ENCODE measurements around the gene GGT7. TPM values are rescaled to one million over a fixed set of nuclear protein-coding genes. Genes with fewer than 3 reads are reported as not detected.
A peak's percentile ranks its signal among the peaks of the same experiment; 100 is the strongest.
"Not testable (repeated sequence)": the region's sequence is repeated elsewhere in the genome, so short reads cannot be mapped to it uniquely, and the experiment has no call there.

Gene GGT7
- total RNA-seq, 3 donors from 2014 or later = 14.4 to 24.6 (median 20.3) TPM

DNA sequence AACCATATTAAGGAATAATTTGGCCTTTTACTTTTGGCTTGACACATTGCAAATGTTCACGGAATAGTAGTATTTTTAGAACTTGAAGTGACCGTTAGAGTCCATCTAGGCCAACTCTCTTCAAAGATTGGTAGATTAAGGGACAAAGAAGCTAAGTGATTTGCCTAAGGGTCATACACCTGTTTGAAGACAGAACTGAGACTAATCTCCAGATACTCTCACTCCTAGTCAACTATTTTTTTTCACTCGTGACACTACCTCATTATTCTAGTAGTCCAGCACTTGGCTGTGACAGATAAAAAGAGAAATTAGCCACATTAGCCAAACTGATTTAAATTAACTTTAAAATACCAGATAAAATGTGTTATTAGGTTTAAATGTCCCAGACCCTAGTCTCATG, 14.4 kb upstream of the GGT7 start:
- ATAC-seq = no peak
- no peaks in the 10 kb centered on the region for H3K36me3 ChIP-seq (ENCODE audit: low read depth)
- TF ChIP-seq, protein P1, sequence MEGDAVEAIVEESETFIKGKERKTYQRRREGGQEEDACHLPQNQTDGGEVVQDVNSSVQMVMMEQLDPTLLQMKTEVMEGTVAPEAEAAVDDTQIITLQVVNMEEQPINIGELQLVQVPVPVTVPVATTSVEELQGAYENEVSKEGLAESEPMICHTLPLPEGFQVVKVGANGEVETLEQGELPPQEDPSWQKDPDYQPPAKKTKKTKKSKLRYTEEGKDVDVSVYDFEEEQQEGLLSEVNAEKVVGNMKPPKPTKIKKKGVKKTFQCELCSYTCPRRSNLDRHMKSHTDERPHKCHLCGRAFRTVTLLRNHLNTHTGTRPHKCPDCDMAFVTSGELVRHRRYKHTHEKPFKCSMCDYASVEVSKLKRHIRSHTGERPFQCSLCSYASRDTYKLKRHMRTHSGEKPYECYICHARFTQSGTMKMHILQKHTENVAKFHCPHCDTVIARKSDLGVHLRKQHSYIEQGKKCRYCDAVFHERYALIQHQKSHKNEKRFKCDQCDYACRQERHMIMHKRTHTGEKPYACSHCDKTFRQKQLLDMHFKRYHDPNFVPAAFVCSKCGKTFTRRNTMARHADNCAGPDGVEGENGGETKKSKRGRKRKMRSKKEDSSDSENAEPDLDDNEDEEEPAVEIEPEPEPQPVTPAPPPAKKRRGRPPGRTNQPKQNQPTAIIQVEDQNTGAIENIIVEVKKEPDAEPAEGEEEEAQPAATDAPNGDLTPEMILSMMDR (IDR thresholded peaks at IDR 0.05) = no peak
- no peaks in the 10 kb centered on the region for H3K9me3 ChIP-seq
- H3K4me3 ChIP-seq = no peak overlapping the region
- intact Hi-C loops (cut with DNase I, micrococcal nuclease) = no loop called here
- DNase-seq = no peak
- H3K4me1 ChIP-seq (ENCODE audit: low read depth) = peaks cover 8% of the 10 kb centered on the region

DNA sequence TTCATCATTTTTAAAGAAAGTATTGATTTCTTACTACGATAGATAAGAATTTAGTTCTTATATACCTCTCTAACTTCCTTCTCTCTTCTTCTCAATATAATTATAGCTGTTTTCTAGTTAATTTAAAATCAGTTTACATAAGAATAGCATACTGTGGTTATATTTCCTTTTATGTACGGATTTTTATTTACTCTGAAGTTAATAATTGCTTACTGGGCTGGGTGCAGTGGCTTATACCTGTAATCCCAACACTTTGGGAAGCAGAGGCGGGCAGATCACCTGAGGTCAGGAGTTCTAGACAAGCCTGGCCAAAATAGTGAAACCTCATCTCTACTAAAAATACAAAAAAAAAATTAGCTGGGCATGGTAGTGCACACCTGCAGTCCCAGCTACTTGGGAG, 13.5 kb upstream of the GGT7 start:
- ATAC-seq = peak; percentile 71
- H3K4me1 ChIP-seq (ENCODE audit: low read depth) = peaks cover 3% of the 10 kb centered on the region

DNA sequence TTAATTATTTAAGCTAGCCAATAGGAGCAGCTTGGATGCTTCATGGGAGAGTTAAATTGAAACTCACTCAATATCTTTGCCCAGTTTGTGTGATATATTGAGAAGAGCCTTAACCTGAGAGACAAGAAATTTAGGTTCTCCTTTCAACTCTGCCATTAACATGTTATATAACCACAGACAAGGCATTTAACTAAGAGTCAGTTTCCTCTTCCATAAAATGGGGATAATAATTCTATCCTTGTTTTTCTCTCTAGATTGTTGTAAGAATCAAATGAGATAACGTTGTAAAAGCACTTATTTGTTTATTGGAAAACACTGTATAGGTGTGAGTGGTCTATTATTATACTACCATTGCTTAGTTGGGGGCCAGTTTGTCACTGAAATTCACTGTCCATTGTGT, 11.6 kb upstream of the GGT7 start:
- TF ChIP-seq, protein P1 (IDR thresholded peaks at IDR 0.05) = no peak
- DNase-seq (no peak), ATAC-seq (no peak)
- Histone ChIP-seq H3K36me3 (ENCODE audit: low read depth) (no peaks in the 10 kb centered on the region), H3K4me1 (ENCODE audit: low read depth) (peaks cover 10% of the 10 kb centered on the region), H3K4me3 (no peak overlapping the region), H3K9me3 (no peaks in the 10 kb centered on the region)
- intact Hi-C loops (cut with DNase I, micrococcal nuclease) = no loop called here

More for the DNA sequence above, 13.5 kb upstream of the GGT7 start:
- intact Hi-C loops (cut with DNase I, micrococcal nuclease) = no loop called here
- Histone ChIP-seq H3K9me3 (no peaks in the 10 kb centered on the region), H3K36me3 (ENCODE audit: low read depth) (no peaks in the 10 kb centered on the region), H3K4me3 (no peak overlapping the region)
- TF ChIP-seq, protein P1 (IDR thresholded peaks at IDR 0.05) = no peak
- no peak for DNase-seq

DNA sequence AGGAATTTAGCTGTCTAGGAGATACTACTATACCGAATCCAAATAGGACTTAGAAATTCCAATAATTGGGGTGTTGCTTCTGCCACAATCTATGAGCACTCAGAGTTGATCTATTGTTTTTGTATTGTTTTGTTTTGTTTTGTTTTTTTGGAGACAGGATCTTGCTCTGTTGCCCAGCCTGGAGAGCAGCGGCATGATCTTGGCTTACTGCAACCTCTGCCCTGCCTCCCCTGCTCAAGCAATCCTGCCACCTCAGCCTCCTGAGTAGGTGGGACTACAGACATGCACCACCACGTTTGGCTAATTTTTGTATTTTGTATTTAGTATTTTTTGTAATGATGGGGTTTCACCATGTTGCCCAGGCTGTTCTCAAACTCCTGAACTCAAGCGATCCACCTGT, 11.2 kb upstream of the GGT7 start:
- H3K9me3 ChIP-seq = no peaks in the 10 kb centered on the region
- ATAC-seq = no peak
- peaks cover 10% of the 10 kb centered on the region for H3K4me1 ChIP-seq (ENCODE audit: low read depth)
- intact Hi-C loops (cut with DNase I, micrococcal nuclease) = no loop called here
- TF ChIP-seq, protein P1 (IDR thresholded peaks at IDR 0.05) = no peak
- H3K4me3 ChIP-seq = no peak overlapping the region
- H3K36me3 ChIP-seq (ENCODE audit: low read depth) = no peaks in the 10 kb centered on the region
- DNase-seq = no peak

DNA sequence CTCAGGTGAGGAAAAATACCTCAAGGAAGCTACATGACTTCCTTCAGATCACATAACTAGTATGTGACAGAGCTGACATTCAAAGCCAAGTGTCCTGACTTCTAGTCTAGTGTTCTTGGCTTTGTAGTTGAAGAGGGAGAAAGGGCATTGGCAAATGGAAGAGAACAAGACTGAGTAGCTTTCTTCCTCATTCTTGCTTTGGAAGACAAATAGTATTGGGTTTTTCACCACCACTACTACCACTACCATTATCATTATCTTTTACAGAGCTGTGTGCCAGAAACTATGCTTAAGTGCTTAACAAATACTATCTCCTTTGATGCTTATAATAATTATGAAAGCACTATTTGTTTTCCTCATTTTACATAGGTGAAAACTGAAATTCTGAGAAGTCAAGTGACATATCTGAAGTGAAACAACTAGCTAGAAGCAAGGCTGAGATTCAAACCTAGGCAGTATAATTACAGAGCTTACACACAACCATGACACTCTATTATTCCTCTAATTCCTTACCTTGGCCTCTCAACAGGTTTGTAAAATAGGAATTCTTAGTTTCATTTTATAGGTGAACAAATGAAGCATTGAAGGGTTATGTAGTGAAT, 10.5 kb upstream of the GGT7 start:
- Histone ChIP-seq H3K4me3 (no peak overlapping the region), H3K4me1 (ENCODE audit: low read depth) (peaks cover 10% of the 10 kb centered on the region), H3K36me3 (ENCODE audit: low read depth) (no peaks in the 10 kb centered on the region), H3K9me3 (no peaks in the 10 kb centered on the region)
- intact Hi-C loops (cut with DNase I, micrococcal nuclease) = no loop called here
- TF ChIP-seq, protein P1 (IDR thresholded peaks at IDR 0.05) = no peak
- DNase-seq = no peak
- ATAC-seq = no peak

DNA sequence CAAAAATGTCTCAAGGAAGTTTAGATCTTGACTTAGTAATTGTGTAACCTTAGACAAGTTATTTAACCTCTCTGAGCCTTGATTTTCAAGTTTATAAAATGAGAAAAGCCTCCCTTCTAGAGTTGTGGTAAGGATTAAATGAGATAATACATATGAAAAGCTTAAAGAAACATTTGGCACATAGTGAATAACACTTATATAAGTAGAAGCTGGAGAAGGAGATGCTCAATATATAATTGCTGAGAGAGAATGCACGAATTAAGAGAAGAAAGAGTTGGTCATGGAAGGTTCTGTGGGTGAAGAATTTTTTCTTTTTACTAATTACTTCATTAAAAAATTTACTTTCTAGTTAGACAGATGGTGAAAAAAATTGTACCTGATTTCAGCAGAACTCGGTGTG, 9.0 kb upstream of the GGT7 start:
- no peak overlapping the region for H3K4me3 ChIP-seq
- H3K4me1 ChIP-seq (ENCODE audit: low read depth) = peaks cover 10% of the 10 kb centered on the region
- H3K9me3 ChIP-seq = no peaks in the 10 kb centered on the region
- ATAC-seq (no peak), DNase-seq (no peak)
- TF ChIP-seq, protein P1 (IDR thresholded peaks at IDR 0.05) = no peak
- no peaks in the 10 kb centered on the region for H3K36me3 ChIP-seq (ENCODE audit: low read depth)
- intact Hi-C loops (cut with DNase I, micrococcal nuclease) = no loop called here

DNA sequence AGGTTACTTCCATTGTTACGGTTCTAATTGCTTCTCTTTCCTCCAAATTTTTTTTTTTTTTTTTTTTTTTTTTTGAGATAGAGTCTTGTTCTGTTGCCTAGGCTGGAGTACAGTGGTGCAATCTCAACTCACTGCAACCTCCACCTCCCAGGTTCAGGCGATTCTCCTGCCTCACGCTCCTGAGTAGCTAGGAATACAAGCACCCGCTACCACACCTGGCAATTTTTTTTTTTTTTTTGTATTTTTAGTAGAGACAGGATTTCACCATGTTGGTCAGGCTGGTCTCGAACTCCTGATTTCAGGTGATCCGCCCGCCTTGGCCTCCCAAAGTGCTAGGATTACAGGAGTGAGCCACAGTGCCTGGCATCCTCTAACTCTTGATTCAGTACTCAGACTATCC, 8.3 kb upstream of the GGT7 start:
- DNase-seq; intact Hi-C loops (cut with DNase I, micrococcal nuclease): not testable (repeated sequence)

More for the DNA sequence above, 8.3 kb upstream of the GGT7 start:
- not testable (repeated sequence) for H3K36me3 ChIP-seq (ENCODE audit: low read depth); H3K4me3 ChIP-seq; H3K4me1 ChIP-seq (ENCODE audit: low read depth); H3K9me3 ChIP-seq; ATAC-seq
